Kidney tubule cell (primary cell): ENCODE measurements around the gene VIPAS39.

Experiments
- DNase-seq: peaks from one replicate; pipeline ENCODE4 v3.0.0-alpha.2; 2018; ENCODE audit warnings: low spot score

The VIPAS39 gene

DNA sequence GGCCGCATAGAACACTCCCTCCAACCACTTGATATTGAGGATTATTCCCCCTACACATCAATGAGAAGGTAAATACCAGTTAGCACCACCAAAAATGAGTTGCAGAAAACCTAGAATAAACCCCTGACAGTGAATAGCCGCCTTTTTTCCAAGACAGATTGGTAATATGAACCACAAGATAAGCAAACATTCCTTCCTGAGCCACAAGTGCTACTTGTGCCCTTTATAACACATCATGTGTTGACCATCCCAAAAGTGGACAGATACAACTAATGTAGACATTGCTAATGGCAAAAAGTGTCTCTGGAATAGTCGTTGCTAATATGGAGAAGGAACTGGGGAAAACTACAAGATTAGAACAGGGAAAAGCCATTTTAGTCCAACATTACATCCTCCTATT lies 51.3 kb downstream of the VIPAS39 start:
- no peak for DNase-seq

DNA sequence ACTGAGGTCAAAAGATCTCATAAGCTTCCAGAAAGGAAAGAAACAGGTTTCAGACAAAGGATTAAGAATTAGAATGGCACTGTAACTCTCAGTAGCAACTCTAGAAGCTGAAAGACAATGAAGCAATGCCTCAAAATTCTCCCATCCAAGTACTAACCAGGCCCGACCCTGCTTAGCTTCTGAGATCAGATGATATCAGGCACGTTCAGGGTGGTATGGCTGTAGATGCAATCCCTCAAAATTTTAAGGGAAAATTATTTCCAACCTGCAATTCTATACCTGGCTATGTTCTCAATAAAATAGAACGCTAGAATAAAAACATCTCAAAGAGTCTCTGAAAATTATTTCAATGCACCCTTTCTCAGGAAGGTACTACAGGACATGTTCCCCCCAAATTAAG lies 53.6 kb downstream of the VIPAS39 start:
- DNase-seq: no peak

DNA sequence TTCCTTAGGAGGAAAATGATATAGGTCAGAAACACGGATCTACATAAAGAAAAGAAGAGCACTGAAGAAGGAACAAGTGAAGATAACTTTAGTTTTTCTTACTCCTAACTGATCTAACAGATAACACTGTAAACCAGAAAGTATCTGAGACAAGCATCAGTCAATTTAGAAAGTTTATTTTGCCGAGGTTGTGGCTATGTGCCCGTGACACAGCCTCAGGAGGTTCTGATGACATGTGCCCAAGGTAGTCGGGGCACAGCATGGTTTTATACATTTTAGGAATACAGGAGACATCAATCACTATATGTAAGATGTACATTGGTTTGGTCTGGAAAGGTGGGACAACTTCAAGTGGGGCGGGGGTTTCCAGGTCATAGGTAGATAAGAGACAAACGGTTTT lies 57.2 kb downstream of the VIPAS39 start:
- no peak for DNase-seq

DNA sequence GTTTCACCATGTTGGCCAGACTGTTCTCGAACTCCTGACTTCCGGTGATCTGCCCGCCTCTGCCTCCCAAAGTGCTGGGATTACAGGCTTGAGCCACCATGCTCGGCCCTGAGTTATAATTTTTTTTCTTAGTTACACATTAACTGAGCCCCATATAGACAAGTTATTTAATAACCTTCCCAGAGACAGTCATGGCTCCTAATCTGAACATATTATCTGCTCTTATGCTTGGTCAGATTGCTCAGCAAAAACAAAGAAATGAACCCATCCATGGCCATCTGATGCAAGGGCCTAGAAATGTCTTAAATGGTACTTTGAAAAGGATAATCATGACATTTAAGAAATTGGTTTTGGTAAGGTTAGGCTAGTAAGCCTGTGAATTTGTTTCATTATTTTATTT lies 67.2 kb downstream of the VIPAS39 start:
- peak; percentile 4 for DNase-seq

DNA sequence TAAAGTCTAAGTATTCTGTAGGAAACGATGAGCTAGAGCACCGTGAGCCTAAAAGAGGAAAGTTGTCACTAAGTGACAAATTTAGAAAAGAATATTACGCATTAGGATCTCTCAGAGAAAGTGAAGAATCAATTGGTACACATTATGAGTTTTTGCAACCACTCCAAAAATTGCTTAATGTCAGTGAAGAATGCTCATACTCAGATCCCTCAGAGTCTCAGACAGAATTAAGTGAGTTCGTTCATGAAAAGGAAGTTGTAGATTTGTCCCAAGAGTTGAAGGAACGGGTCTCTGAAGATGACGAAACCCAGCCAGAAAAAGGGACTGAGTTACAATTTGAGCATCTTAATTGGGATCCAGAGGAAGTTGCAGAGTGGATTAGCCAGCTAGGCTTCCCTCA lies 78.7 kb downstream of the VIPAS39 start:
- no peak for DNase-seq

DNA sequence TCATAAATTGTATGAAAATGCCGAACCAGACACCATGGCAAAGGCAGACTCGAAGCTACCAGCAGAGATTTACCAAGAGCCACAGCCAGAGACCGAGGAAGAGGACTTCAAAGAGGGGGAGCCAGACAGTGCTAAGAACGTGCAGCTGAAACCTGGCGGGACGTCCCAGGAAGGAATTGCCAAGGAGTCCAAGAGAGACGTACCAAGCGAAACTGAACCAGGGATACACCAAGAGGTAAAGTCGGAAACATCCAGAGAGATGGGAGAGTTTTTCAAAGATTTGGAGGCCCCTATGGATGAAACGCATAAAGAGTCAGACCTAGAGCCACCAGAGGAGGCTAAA lies 79.9 kb downstream of the VIPAS39 start:
- DNase-seq: no peak

DNA sequence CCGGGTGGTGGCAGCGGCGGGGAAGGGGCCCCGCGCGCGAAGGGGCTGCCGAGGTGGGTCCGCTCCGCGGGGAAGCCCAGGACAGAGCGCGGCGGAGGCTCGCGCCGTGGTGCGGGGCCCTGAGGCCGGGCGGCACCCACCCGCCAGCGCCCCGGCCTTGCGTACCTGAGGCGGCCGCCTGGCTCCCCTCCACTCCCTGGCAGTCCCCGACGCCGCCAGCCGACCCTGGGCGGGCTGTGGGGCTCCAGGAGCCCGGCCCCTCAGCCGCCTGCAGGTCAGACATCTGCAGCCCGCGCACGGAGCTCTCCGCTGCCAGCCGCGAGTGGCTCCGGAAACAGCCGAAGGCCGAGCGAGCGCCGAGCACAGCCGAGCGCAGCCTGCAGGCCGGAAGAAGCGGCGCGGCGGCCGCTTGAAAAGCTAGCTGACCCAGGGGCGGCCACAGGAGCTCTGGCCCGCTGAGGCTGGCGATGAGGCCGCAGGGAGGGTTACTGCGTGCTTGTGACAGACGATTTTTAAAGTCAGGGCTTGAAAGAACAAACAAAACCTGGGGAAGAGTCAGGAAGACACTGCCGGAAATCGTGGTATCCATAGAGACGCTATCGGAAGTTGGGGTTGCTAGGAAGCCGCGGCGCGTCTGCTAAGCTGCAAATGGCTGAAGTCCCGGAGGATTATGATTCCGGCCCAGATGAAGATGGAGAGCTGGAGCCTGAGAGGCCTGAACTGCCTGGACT lies 80.5 kb downstream of the VIPAS39 start, which contains the start of the genes SAMD15 and TMED8:
TSS of gene SAMD15 (plus strand) at position 609 of the 731 bp plus-strand sequence. CDS start at position 649, 40 bp downstream.
TSS of gene TMED8 (minus strand) at position 324 of the 731 bp plus-strand sequence. CDS start at position 283, 41 bp downstream.
- peak; percentile 89 for DNase-seq
